Endothelial cell of umbilical vein (primary cell): Measurements from ENCODE around the gene ZNF346. TPM values are rescaled to one million over a fixed set of nuclear protein-coding genes. Genes with fewer than 3 reads are reported as not detected.

ENCODE experiments used
- BruUV-seq: library from RNA; stranded (reverse); fragments of 400-500 nt; replicated peaks from 2 replicates; lab custom pipeline; 2021; lab: Mats Ljungman, UMichigan
- CTCF ChIA-PET: fragments of 300-600, 350-600 bp; sonication (Branson Sonifier 250); formaldehyde crosslinking; loops from one replicate; lab custom pipeline; 2021; ENCODE audit warnings: antibody characterized with exemption, inconsistent platforms; lab: Charles Lee
- POLR2A ChIA-PET: fragments of 300-600, 350-600 bp; sonication (Branson Sonifier 250); formaldehyde crosslinking; loops from one replicate; lab custom pipeline; 2021; ENCODE audit warnings: antibody characterized with exemption, inconsistent platforms; lab: Charles Lee
- DNase-seq: peaks from one replicate; pipeline ENCODE4 v3.0.0-alpha.2; 2011; ENCODE audit warnings: low read depth, low spot score
- FAIRE-seq: peaks from 2 replicates; lab custom pipeline; 2011; peaks lifted over from hg19 to GRCh38; lab: Jason Lieb, UNC
- H2AFZ ChIP-seq: 2 replicates; pipeline ENCODE4 v1.6.0; 2012; ENCODE audit warnings: low read depth, low read length, control low read depth, inconsistent platforms
- H3K27ac ChIP-seq: 2 replicates; pipeline ENCODE4 v1.5.1; 2011; ENCODE audit warnings: low read depth, mild to moderate bottlenecking, control low read depth, low read length, moderate library complexity; ENCODE audit not compliant: insufficient read depth
- H3K27me3 ChIP-seq, 2 experiments: 2 replicates each; pipeline versions ENCODE4 v1.6.0 to v1.6.1; 2011; ENCODE audit warnings: low read length in 2 of 2, mixed read lengths in 1 of 2; ENCODE audit not compliant: control insufficient read depth in 2 of 2, insufficient read depth in 2 of 2
- H3K36me3 ChIP-seq, 2 experiments: 2 replicates in 1 of 2; 3 replicates in 1 of 2; pipeline ENCODE4 v1.5.1; 2011; ENCODE audit warnings: low read length in 2 of 2, mild to moderate bottlenecking in 1 of 2, moderate library complexity in 1 of 2; ENCODE audit not compliant: control insufficient read depth in 2 of 2, insufficient read depth in 2 of 2; ENCODE audit errors: extremely low read depth in 1 of 2
- H3K4me1 ChIP-seq: 3 replicates; pipeline ENCODE4 v1.5.1; 2011; ENCODE audit warnings: mild to moderate bottlenecking, low read length; ENCODE audit not compliant: control insufficient read depth, insufficient read depth; ENCODE audit errors: extremely low read depth
- H3K4me2 ChIP-seq: 2 replicates; pipeline ENCODE4 v1.6.1; 2011; ENCODE audit warnings: low read length, control low read depth, mixed read lengths; ENCODE audit not compliant: insufficient read depth
- H3K4me3 ChIP-seq, 3 experiments: fragments of 200-600 bp in 1 of 3; sonication (generic), shearing (Covaris generic) in 1 of 3; replicated peaks in 1 of 3; 2 replicates each; pipeline ENCODE4 v1.5.1; 2011 to 2016; ENCODE audit warnings: control low read depth in 3 of 3, low read length in 3 of 3, mild to moderate bottlenecking in 2 of 3, inconsistent platforms in 1 of 3, low read depth in 1 of 3, moderate library complexity in 1 of 3; ENCODE audit not compliant: insufficient read depth in 1 of 3
- H3K79me2 ChIP-seq: 2 replicates; pipeline ENCODE4 v1.6.0; 2012; ENCODE audit warnings: low read length, inconsistent platforms; ENCODE audit not compliant: control insufficient read depth, insufficient read depth
- H3K9ac ChIP-seq: replicated peaks from 2 replicates; pipeline ENCODE3; 2011; ENCODE audit warnings: low read length, control low read depth; ENCODE audit not compliant: insufficient read depth; ENCODE audit errors: extremely low read depth
- H3K9me1 ChIP-seq: replicated peaks from 3 replicates; pipeline ENCODE4 v1.6.0; 2011; ENCODE audit warnings: mild to moderate bottlenecking, low read length; ENCODE audit not compliant: control insufficient read depth, insufficient read depth; ENCODE audit errors: extremely low read depth
- H3K9me3 ChIP-seq: replicated peaks from 2 replicates; pipeline ENCODE4 v1.5.1; 2012; ENCODE audit warnings: low read length, inconsistent platforms; ENCODE audit not compliant: control insufficient read depth, insufficient read depth
- H4K20me1 ChIP-seq: replicated peaks from 2 replicates; pipeline ENCODE3; 2011; ENCODE audit warnings: mild to moderate bottlenecking, low read length; ENCODE audit not compliant: control insufficient read depth, insufficient read depth; ENCODE audit errors: extremely low read depth
- EZH2 ChIP-seq: IDR thresholded peaks from 2 replicates; pipeline ENCODE4 v1.6.1; 2012; ENCODE audit warnings: borderline replicate concordance, low read depth, mild to moderate bottlenecking, moderate library complexity, low read length, inconsistent platforms; ENCODE audit not compliant: severe bottlenecking
- FOS ChIP-seq: IDR thresholded peaks from 2 replicates; pipeline ENCODE4 v1.6.1; 2011; ENCODE audit warnings: mild to moderate bottlenecking, low read length, moderate library complexity, borderline replicate concordance; ENCODE audit not compliant: insufficient read depth
- GATA2 ChIP-seq: IDR thresholded peaks from 2 replicates; pipeline ENCODE4 v1.7.0; 2011; ENCODE audit warnings: low read depth, mild to moderate bottlenecking, moderate library complexity, mixed read lengths, low read length; ENCODE audit not compliant: insufficient read length, insufficient read depth
- JUN ChIP-seq: IDR thresholded peaks from 2 replicates; pipeline ENCODE4 v1.6.1; 2011; ENCODE audit warnings: borderline replicate concordance, low read depth; ENCODE audit not compliant: insufficient read length, insufficient read depth
- MYC ChIP-seq: IDR thresholded peaks from one replicate; pipeline ENCODE4 v1.6.1; 2011; ENCODE audit warnings: mild to moderate bottlenecking, low read depth, low read length
- POLR2A ChIP-seq: IDR thresholded peaks from 2 replicates; pipeline ENCODE4 v1.6.1; 2012; ENCODE audit warnings: low read depth, mild to moderate bottlenecking, control low read depth, low read length
- POLR2AphosphoS5 ChIP-seq: IDR thresholded peaks from 2 replicates; pipeline ENCODE4 v1.6.1; 2012; ENCODE audit warnings: low read depth, mild to moderate bottlenecking, control low read depth, low read length, moderate library complexity; ENCODE audit not compliant: insufficient read depth
- dilution Hi-C: fragments of 300-500 bp; cut with MboI; formaldehyde crosslinking; loops from one replicate; pipeline ENCODE4 v1.15.0; 2019; ENCODE audit warnings: low sequenced_read_pairs; ENCODE audit not compliant: extremely low pct_ligation_motif_present
- intact Hi-C: fragments of 100-400 bp; cut with micrococcal nuclease; formaldehyde crosslinking; loops from one replicate; pipeline ENCODE4 v1.10.0; 2022
- polyA plus RNA-seq, 4 experiments: library from polyadenylated mRNA; depleted of rRNA in 3 of 4; stranded (reverse) in 3 of 4; unstranded in 1 of 4; fragments of >200 nt; gene quantifications; 2 replicates each; pipeline versions ENCODE4 v1.2.1 to v1.2.3, GENCODE V29; 2011 to 2012; ENCODE audit warnings: missing spikeins in 1 of 4
- total RNA-seq: library from RNA; stranded (reverse); gene quantifications from 2 replicates; pipeline ENCODE4 v1.2.3, GENCODE V29; 2021
- TF ChIP-seq, protein P1 (sequence below): IDR thresholded peaks from 2 replicates; pipeline ENCODE4 v1.6.1; 2011; ENCODE audit not compliant: insufficient read depth, insufficient read length
- TF ChIP-seq, protein P2 (sequence below), 2 donors: IDR thresholded peaks; 1 replicate in 1 of 2; 2 replicates in 1 of 2; pipeline ENCODE4 v1.5.1; 2011; ENCODE audit warnings: low read length in 2 of 2, mild to moderate bottlenecking in 2 of 2, moderate library complexity in 2 of 2, control low read depth in 1 of 2, inconsistent platforms in 1 of 2, low read depth in 1 of 2; ENCODE audit not compliant: insufficient read depth in 1 of 2; ENCODE audit errors: extremely low read depth in 1 of 2

ZNF346 gene
- total and polyA plus RNA-seq, 2 donors (not counting 3 experiments of a cell fraction or from before 2014, with no cell fraction given) = 25.3 to 35.2 TPM

DNA sequence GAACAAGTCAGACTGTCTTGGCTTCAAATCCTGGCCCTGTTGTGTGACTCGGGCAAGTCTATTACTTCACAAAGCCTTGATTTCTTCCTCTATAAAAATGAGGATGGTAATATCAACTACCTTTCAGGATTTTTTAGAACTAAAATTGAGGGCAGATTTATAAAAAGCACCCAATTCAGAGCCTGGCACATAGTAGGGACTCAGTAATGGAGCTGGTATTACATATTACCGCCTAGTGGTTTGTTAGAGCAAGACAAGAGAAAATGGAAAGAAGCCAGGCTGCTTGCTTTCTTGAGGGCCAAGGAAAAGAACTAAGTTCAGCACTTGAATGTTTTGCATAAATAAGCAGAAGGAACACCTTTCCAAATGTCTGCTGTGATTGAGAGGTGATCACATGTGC, 19.4 kb downstream of the ZNF346 start:
- no peak for FAIRE-seq

More for the DNA sequence above, 19.4 kb downstream of the ZNF346 start:
- ChIA-PET POLR2A (no interaction called here), CTCF (no interaction called here)
- dilution Hi-C loops = no loop called here
- no peak for DNase-seq
- H3K9ac ChIP-seq = no peak overlapping the region
- no peaks in the 10 kb centered on the region for H4K20me1 ChIP-seq
- H3K4me1 ChIP-seq = peaks cover 8% of the 10 kb centered on the region
- no peaks in the 10 kb centered on the region for H3K9me3 ChIP-seq
- H3K79me2 ChIP-seq = peaks cover 4% of the 10 kb centered on the region
- no peak overlapping the region for H3K27ac ChIP-seq
- no peak overlapping the region for H3K4me2 ChIP-seq
- peaks cover 3 to 6% of the 10 kb centered on the region in 2 experiments for H3K36me3 ChIP-seq
- TF ChIP-seq JUN (no peak), POLR2A (no peak), FOS (no peak), MYC (no peak), POLR2AphosphoS5 (no peak), EZH2 (no peak), GATA2 (no peak)
- TF ChIP-seq, protein P1, sequence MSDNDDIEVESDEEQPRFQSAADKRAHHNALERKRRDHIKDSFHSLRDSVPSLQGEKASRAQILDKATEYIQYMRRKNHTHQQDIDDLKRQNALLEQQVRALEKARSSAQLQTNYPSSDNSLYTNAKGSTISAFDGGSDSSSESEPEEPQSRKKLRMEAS = no peak
- TF ChIP-seq, protein P2, sequence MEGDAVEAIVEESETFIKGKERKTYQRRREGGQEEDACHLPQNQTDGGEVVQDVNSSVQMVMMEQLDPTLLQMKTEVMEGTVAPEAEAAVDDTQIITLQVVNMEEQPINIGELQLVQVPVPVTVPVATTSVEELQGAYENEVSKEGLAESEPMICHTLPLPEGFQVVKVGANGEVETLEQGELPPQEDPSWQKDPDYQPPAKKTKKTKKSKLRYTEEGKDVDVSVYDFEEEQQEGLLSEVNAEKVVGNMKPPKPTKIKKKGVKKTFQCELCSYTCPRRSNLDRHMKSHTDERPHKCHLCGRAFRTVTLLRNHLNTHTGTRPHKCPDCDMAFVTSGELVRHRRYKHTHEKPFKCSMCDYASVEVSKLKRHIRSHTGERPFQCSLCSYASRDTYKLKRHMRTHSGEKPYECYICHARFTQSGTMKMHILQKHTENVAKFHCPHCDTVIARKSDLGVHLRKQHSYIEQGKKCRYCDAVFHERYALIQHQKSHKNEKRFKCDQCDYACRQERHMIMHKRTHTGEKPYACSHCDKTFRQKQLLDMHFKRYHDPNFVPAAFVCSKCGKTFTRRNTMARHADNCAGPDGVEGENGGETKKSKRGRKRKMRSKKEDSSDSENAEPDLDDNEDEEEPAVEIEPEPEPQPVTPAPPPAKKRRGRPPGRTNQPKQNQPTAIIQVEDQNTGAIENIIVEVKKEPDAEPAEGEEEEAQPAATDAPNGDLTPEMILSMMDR (IDR thresholded peaks at IDR 0.05; ENCODE audit: extremely low read depth in 1 of 2, insufficient read depth in 1 of 2, low read depth in 1 of 2, low read length in 2 of 2) = no peak
- H3K9me1 ChIP-seq = no peaks in the 10 kb centered on the region
- H3K4me3 ChIP-seq = no peak overlapping the region
- H2AFZ ChIP-seq = no peak overlapping the region
- H3K27me3 ChIP-seq = no peaks in the 10 kb centered on the region
- no TSS peak for BruUV-seq
- intact Hi-C loops = no loop called here
